GM10248 (cell line): ENCODE results near the gene PTCRA.

ENCODE experiments used
- CTCF ChIA-PET: fragments of 300-600 bp; sonication (Branson Sonifier 250); formaldehyde crosslinking; extraction: SDS; loops from one replicate; lab custom pipeline; 2021; ENCODE audit warnings: antibody characterized with exemption; lab: Yijun Ruan, JAX
- POLR2A ChIA-PET: fragments of 350-650 bp; sonication (Branson Sonifier 250); formaldehyde crosslinking; extraction: SDS; loops from one replicate; lab custom pipeline; 2020; ENCODE audit warnings: antibody characterized with exemption; lab: Yijun Ruan, JAX
- DNase-seq: peaks from one replicate; pipeline ENCODE4 v3.0.0; 2012; ENCODE audit errors: extremely low spot score
- TF ChIP-seq, protein P1 (sequence below): IDR thresholded peaks from 2 replicates; pipeline ENCODE4 v1.5.1; 2012; ENCODE audit warnings: mild to moderate bottlenecking, low read depth; ENCODE audit errors: extremely low read depth, missing control alignments, control extremely low read depth

PTCRA gene

DNA sequence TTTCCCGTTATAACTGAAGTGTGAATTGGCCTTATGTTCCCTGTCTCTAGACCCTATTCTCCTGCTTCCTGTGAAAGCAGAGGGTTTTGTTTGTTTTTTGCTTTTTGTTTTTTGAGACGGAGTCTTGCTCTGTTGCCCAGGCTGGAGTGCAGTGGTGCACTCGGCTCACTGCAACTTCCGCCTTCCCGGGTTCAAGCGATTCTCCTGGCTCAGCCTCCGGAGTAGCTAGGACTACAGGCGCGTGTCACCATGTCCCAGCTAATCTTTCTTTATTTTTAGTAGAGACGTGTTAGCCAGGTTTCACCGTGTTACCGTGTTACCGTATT, 44.0 kb downstream of the PTCRA start:
- CTCF ChIA-PET, result interaction anchor here (0.8 to 1.1 kb wide), 2 partner anchors 21 to 40 kb away, joined by 3 to 4 read pairs; no protein-coding TSS in a partner anchor
- DNase-seq, result no peak
- TF ChIP-seq, protein P1, sequence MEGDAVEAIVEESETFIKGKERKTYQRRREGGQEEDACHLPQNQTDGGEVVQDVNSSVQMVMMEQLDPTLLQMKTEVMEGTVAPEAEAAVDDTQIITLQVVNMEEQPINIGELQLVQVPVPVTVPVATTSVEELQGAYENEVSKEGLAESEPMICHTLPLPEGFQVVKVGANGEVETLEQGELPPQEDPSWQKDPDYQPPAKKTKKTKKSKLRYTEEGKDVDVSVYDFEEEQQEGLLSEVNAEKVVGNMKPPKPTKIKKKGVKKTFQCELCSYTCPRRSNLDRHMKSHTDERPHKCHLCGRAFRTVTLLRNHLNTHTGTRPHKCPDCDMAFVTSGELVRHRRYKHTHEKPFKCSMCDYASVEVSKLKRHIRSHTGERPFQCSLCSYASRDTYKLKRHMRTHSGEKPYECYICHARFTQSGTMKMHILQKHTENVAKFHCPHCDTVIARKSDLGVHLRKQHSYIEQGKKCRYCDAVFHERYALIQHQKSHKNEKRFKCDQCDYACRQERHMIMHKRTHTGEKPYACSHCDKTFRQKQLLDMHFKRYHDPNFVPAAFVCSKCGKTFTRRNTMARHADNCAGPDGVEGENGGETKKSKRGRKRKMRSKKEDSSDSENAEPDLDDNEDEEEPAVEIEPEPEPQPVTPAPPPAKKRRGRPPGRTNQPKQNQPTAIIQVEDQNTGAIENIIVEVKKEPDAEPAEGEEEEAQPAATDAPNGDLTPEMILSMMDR, result no peak
- POLR2A ChIA-PET, result no interaction called here

DNA sequence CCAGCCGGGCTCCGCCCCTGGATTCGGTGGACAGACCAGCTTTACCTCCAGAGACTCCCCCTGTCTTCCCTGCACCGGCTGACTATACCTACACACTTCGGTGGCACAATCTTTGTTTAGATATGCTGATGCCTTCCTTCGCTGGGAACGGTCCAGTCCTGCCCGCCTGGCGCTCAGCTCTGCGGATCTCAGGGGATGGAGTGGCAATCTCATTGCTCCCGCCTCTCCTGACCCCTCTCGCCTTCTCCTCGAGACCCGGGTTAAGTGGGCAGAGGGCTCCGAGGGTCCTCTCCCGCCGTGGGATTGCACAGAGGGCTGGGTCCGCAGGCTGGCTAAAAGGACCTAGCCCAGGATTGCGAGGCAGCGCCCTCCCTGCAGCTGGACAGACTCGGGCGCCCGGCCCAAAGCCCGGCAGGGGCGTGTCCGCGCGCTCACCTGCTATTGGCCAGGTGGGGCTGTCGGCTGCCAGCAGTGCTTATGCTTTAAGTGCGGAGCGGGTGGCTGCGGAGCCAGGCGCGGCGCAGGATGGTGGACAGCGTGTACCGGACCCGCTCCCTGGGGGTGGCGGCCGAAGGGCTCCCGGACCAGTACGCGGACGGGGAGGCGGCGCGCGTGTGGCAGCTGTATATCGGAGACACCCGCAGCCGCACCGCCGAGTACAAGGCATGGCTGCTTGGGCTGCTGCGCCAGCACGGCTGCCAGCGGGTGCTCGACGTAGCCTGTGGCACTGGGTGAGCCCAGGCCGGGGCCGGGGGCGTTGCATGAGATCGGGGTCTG, 44.6 kb downstream of the PTCRA start, which contains the start of gene GNMT:
TSS of gene GNMT (plus strand) at position 512 of the 777 bp plus-strand sequence. CDS start at position 526, 14 bp downstream.
- CTCF ChIA-PET, result interaction anchor here (0.8 to 1.1 kb wide), 2 partner anchors 21 to 40 kb away, joined by 3 to 4 read pairs; no protein-coding TSS in a partner anchor
- POLR2A ChIA-PET, result no interaction called here
- DNase-seq, result peak; percentile 53
- TF ChIP-seq, protein P1, result no peak

DNA sequence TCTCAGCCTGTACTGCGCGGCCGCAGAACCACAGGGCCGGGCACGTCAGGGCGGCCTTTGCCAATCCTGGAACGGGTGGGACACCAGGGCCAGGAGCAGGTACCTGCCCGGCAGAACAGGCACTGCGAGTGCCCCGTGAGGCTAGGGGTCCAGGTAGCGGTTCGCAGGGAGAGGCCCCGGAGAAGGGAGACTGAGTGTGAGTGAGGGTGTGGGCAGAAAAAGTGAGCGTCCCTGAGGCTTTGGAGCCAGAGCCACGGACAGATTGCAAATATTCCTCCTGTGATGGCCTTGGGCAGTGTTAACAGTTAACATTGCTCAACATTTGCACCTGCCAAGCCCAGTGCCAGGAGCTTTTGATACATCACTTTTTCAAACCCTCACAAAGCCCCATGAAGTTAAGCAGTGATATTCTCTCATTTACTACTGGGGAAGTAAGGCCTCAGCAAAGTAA, 45.2 kb downstream of the PTCRA start:
- TF ChIP-seq, protein P1, result no peak
- CTCF ChIA-PET, result interaction anchor here (1.1 kb wide), 1 partner anchor 41 kb away, joined by 3 read pairs; no protein-coding TSS in a partner anchor
- DNase-seq, result no peak
- POLR2A ChIA-PET, result no interaction called here

- POLR2A ChIA-PET, result no interaction called here
- DNase-seq, result no peak
- CTCF ChIA-PET, result interaction anchor here (1.6 to 3.6 kb wide), 2 partner anchors 11 to 13 kb away, joined by 4 to 14 read pairs; no protein-coding TSS in a partner anchor
- TF ChIP-seq, protein P1, result no peak
Observed at GRCh38 chr6:42962096-42962495, 46.2 kb downstream of the PTCRA start.

GRCh38 chr6:42962502-42963178, 46.8 kb downstream of the PTCRA start:
- TF ChIP-seq, protein P1, result no peak
- ChIA-PET POLR2A (no interaction called here), CTCF (interaction anchor here (1.6 to 3.6 kb wide), 2 partner anchors 10 to 13 kb away, joined by 4 to 14 read pairs; no protein-coding TSS in a partner anchor)
- DNase-seq, result no peak

- POLR2A ChIA-PET, result no interaction called here
- TF ChIP-seq, protein P1, result no peak
- no peak for DNase-seq
- CTCF ChIA-PET, result interaction anchor here (1.6 to 3.6 kb wide), 2 partner anchors 10 to 12 kb away, joined by 4 to 14 read pairs; no protein-coding TSS in a partner anchor
Observed at GRCh38 chr6:42963179-42963854, 47.5 kb downstream of the PTCRA start.
